ENCODE measurements around the gene AZGP1.

- no peak for TF ChIP-seq TAF1 (IDR thresholded peaks at IDR 0.05; ENCODE audit: low read depth, low read length)
- no peak for TF ChIP-seq POLR2AphosphoS5 (IDR thresholded peaks at IDR 0.05; ENCODE audit: low read depth, low read length)
- no peak for TF ChIP-seq POLR2A (IDR thresholded peaks at IDR 0.05; ENCODE audit: low read depth, low read length)
These were observed 28.2 kb downstream of the AZGP1 start for GRCh38 chr7:99947608-99948007.

Measured in GM12891 (cell line).